DMS79 (cell line): Measurements from ENCODE around the gene MIPOL1.
"Not testable (repeated sequence)": the region's sequence is repeated elsewhere in the genome, so short reads cannot be mapped to it uniquely, and the experiment has no call there.

Experiments
- DNase-seq: peaks from one replicate; lab custom pipeline; 2025; lab: John Stamatoyannopoulos, UW

Gene MIPOL1

GRCh38 chr14:37187840-37188577, 9.7 kb upstream of the MIPOL1 start:
- not testable (repeated sequence) for DNase-seq

GRCh38 chr14:37189733-37190132, 8.0 kb upstream of the MIPOL1 start:
- not testable (repeated sequence) for DNase-seq

- DNase-seq = no peak
These were observed 3.0 kb upstream of the MIPOL1 start for GRCh38 chr14:37194698-37195097.

- DNase-seq = no peak
These were observed 2.4 kb upstream of the MIPOL1 start for GRCh38 chr14:37195327-37195726.

GRCh38 chr14:37196604-37197420, 925 bp upstream of the MIPOL1 start:
- no peak for DNase-seq

GRCh38 chr14:37198273-37198598, 499 bp downstream of the MIPOL1 start:
- DNase-seq = no peak

- no peak for DNase-seq
These were observed 1.2 kb downstream of the MIPOL1 start for GRCh38 chr14:37198907-37199306.

GRCh38 chr14:37201724-37202123, 4.0 kb downstream of the MIPOL1 start:
- DNase-seq = no peak

GRCh38 chr14:37202265-37202664, 4.5 kb downstream of the MIPOL1 start:
- DNase-seq = no peak

GRCh38 chr14:37202812-37203211, 5.1 kb downstream of the MIPOL1 start:
- DNase-seq = no peak

GRCh38 chr14:37203423-37203822, 5.7 kb downstream of the MIPOL1 start:
- DNase-seq = no peak

- DNase-seq = not testable (repeated sequence)
These were observed 8.2 kb downstream of the MIPOL1 start for GRCh38 chr14:37205623-37206605.

- not testable (repeated sequence) for DNase-seq
These were observed 11.9 kb downstream of the MIPOL1 start for GRCh38 chr14:37209617-37210016.

- DNase-seq = no peak
These were observed 12.7 kb downstream of the MIPOL1 start for GRCh38 chr14:37210448-37210847.

- no peak for DNase-seq
These were observed 15.3 kb downstream of the MIPOL1 start for GRCh38 chr14:37213016-37213415.

GRCh38 chr14:37215345-37215744, 17.6 kb downstream of the MIPOL1 start:
- DNase-seq = no peak

GRCh38 chr14:37221073-37221472, 23.3 kb downstream of the MIPOL1 start:
- no peak for DNase-seq

- no peak for DNase-seq
These were observed 26.3 kb downstream of the MIPOL1 start for GRCh38 chr14:37223947-37224474.

GRCh38 chr14:37225668-37226067, 27.9 kb downstream of the MIPOL1 start:
- not testable (repeated sequence) for DNase-seq

GRCh38 chr14:37230551-37231194, 32.9 kb downstream of the MIPOL1 start:
- peak; percentile 27 for DNase-seq

- peak; percentile 75 for DNase-seq
These were observed 35.3 kb downstream of the MIPOL1 start for GRCh38 chr14:37232907-37233481.
